Duodenal mucosa (tissue), 2 donors: Measurements from ENCODE around the gene ARMC3.

Experiments
- H3K27ac ChIP-seq: one replicate; pipeline ENCODE4 v1.7.0; 2013; ENCODE audit warnings: low read depth, low read length
- H3K27me3 ChIP-seq, 2 donors: one replicate each; pipeline ENCODE4 v1.7.0; 2013; ENCODE audit warnings: low read length in 2 of 2, control low read depth in 1 of 2; ENCODE audit not compliant: insufficient read depth in 2 of 2, control insufficient read depth in 1 of 2
- H3K36me3 ChIP-seq, 2 donors: one replicate each; pipeline ENCODE4 v1.7.0; 2013; ENCODE audit warnings: low read length in 2 of 2, control low read depth in 1 of 2; ENCODE audit not compliant: insufficient read depth in 2 of 2, control insufficient read depth in 1 of 2
- H3K4me1 ChIP-seq, 2 donors: one replicate each; pipeline ENCODE4 v1.7.0; 2013; ENCODE audit warnings: low read length in 2 of 2, control low read depth in 1 of 2; ENCODE audit not compliant: insufficient read depth in 2 of 2, control insufficient read depth in 1 of 2
- H3K4me3 ChIP-seq, 2 donors: one replicate each; pipeline ENCODE4 v1.7.0; 2013; ENCODE audit warnings: low read length in 2 of 2, low read depth in 1 of 2
- H3K9ac ChIP-seq, 2 donors: one replicate each; pipeline ENCODE4 v1.7.0; 2013; ENCODE audit warnings: low read length in 2 of 2, low read depth in 1 of 2
- H3K9me3 ChIP-seq, 2 donors: one replicate each; pipeline ENCODE4 v1.7.0; 2013; ENCODE audit warnings: low read length in 2 of 2, control low read depth in 1 of 2; ENCODE audit not compliant: control insufficient read depth in 1 of 2

The ARMC3 gene

DNA sequence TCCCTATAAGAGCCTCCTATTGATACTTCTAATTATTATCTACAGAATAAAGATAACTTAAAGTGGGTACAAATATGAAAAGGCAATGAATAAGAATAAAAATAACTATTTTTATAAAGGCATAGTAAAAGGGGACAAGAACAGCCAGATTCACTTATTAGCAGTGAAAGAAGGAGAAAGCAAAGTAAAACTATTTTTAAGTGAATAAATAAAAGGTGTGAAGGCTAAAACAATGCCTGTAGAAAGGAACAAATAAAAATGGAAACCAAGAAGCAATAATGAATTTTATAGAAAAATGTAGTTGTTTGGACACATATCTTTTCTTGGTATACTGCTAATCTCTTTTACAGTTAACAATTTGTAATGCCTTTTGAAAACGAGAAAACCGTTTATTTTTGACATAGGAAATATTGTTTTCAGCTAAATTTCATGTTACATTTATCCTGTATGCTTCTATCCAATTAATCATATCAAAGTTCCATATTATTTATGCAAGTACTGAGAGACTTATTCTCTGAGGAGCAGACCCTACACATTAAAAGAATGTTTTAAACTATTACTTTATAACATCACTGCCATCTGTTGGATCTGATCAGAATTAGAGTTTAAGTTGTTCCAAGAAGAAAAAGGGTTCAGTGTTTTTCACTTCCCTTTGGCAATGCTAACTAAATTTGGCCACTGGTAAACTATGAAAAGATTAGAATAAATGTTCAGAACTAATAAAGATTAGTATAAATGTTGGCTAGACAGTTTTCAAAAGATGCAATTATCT lies 59.1 kb downstream of the ARMC3 start:
- Histone ChIP-seq H3K4me1 (peaks cover 0 to 8% of the 10 kb centered on the region in 2 donors), H3K9me3 (no peaks in the 10 kb centered on the region), H3K27ac (no peak overlapping the region), H3K4me3 (no peak overlapping the region), H3K36me3 (no peaks in the 10 kb centered on the region), H3K9ac (no peak overlapping the region), H3K27me3 (no peaks in the 10 kb centered on the region)

DNA sequence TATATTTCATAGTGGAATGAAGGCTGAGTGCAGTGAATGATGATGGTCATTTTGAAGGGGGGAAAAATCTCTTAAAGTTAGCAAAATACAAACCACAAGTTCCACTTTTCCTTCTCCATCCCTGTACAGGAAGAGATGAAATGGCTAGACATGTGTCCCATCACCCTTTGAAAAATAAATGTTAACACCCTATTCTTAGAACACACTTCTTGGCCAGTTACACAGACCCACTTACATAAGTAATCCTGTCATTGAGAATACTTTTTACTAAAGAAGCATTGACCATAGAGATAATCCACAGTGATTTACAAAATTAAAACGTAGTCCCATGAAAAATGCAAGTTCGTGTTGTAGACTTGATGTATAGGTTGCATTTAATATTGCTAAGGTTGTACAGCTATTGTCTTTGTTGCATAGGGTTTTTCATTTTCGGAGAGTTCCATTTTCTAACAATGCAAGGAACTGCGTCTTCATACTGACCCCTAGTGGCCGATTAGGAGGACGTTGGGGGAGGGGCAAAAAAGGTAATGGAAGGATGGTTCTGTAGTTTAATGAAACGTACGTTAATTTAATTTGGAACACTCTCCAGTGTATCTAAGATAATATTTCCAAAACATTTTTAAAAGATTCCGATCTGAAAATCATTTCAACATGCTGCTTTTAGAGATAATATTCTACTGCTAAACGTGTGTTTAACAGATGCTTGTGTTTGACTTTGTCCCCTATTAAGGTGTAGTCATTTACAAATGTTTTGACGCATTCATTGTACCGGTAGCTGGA lies 60.9 kb downstream of the ARMC3 start:
- no peak overlapping the region for H3K9ac ChIP-seq
- no peaks in the 10 kb centered on the region for H3K36me3 ChIP-seq
- H3K9me3 ChIP-seq: no peaks in the 10 kb centered on the region
- H3K4me3 ChIP-seq: no peak overlapping the region
- no peaks in the 10 kb centered on the region for H3K27me3 ChIP-seq
- peaks cover 0 to 8% of the 10 kb centered on the region in 2 donors for H3K4me1 ChIP-seq
- H3K27ac ChIP-seq: no peak overlapping the region

DNA sequence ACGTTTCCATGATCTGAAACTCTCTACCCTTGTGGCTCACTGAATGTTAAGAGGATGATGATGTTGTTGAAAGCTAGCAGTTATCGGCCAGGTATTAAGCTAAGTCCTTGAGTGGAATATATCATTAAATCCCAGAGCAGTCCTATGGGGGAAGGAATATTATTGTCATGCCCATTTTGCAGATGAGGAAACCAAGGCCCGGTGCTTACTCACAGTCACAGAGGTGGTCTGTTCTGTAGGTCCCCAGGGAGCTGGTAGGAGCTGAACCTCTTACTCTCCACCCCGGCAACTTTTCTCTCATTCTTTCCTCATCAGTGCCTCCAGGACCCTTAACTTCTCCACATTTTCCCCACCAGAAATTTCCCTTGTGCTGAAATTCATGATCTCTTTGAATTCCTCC lies 62.6 kb downstream of the ARMC3 start:
- Histone ChIP-seq H3K27me3 (no peaks in the 10 kb centered on the region), H3K4me3 (no peak overlapping the region), H3K4me1 (peaks cover 0 to 8% of the 10 kb centered on the region in 2 donors), H3K27ac (no peak overlapping the region), H3K9ac (no peak overlapping the region), H3K36me3 (no peaks in the 10 kb centered on the region), H3K9me3 (no peaks in the 10 kb centered on the region)

DNA sequence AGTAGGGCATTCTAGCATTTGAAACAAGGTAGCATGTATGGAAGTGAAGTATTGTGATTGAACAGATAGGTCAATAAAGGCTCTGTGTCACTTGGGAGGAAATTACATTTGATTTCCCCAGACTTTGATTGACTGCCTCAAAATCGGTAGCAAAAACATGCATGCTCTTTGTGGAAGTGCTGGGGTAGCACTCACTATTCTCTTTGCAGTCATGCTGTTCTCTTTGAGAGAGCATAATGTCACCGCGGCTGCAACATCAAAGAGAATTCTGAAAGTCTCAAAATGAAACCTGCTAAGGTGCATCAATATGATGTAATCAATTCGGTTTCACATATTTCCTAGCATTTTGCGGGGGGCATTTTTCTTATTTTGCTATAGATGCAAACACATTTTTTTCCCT lies 64.2 kb downstream of the ARMC3 start:
- Histone ChIP-seq H3K27me3 (no peaks in the 10 kb centered on the region), H3K9ac (no peak overlapping the region), H3K9me3 (no peaks in the 10 kb centered on the region), H3K4me1 (peaks cover 0 to 8% of the 10 kb centered on the region in 2 donors), H3K27ac (no peak overlapping the region), H3K36me3 (no peaks in the 10 kb centered on the region), H3K4me3 (no peak overlapping the region)

DNA sequence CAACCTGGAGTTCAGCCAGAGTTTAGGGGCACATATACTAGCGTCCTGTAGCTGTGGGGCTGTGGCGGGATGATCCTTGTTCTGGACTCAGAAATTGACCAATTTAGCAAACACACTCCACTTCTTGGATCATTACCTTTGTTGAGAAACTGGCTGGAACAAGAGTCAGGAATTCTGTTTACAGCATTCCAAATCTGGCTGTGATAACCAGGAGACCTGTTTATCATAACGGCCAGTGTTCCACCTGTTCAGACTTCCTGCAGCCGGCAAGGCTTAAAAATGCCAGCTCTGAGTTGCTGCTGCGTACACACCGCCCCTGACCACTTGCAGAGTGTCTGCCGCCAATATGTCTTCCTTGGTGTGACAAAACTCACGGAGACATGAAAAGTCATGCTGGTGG lies 64.8 kb downstream of the ARMC3 start:
- H3K36me3 ChIP-seq: no peaks in the 10 kb centered on the region
- no peak overlapping the region for H3K27ac ChIP-seq
- H3K4me3 ChIP-seq: no peak overlapping the region
- no peaks in the 10 kb centered on the region for H3K9me3 ChIP-seq
- H3K27me3 ChIP-seq: no peaks in the 10 kb centered on the region
- no peak overlapping the region for H3K9ac ChIP-seq
- H3K4me1 ChIP-seq: peaks cover 0 to 8% of the 10 kb centered on the region in 2 donors

DNA sequence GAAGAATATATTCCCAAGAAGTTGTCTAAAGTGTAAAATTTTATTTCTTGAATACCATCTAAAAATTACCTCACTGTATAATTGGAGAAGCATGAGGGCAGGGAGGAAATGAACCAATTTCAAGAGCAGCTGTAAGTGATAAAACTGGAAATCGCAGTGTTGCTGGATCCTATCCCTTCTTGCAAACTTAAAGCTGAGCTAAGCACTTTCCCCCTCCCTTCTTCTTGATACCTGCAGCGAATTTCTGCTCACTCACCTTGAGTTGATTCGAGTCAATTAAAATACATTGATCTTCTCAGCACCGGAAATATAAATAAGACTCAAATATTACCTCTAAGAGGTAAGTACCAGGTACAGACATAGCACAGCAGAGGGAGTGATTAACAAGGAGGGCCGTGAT lies 65.5 kb downstream of the ARMC3 start:
- Histone ChIP-seq H3K27me3 (no peaks in the 10 kb centered on the region), H3K36me3 (no peaks in the 10 kb centered on the region), H3K9ac (no peak overlapping the region), H3K4me3 (no peak overlapping the region), H3K4me1 (peaks cover 0 to 5% of the 10 kb centered on the region in 2 donors), H3K27ac (no peak overlapping the region), H3K9me3 (no peaks in the 10 kb centered on the region)

DNA sequence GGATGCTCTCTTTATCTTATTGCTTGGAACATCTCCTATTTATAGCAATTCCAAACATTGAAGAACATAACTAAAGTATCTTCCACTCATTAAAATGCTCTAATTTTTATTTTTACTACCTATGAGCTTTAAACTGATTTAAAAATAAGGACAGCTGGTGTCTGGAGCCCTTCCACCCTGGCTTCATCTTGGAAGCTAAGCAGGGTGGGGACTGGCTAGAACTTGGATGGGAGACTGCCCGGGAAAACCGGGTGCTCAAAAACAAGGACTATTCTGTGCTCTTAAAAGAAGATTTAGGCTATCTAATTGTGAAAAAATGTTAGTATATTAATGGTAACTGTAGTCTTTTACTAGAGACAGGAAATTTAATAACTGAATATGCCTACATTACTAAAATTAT lies 69.2 kb downstream of the ARMC3 start:
- Histone ChIP-seq H3K27ac (no peak overlapping the region), H3K9me3 (no peaks in the 10 kb centered on the region), H3K36me3 (no peaks in the 10 kb centered on the region), H3K9ac (no peak overlapping the region), H3K27me3 (peaks cover 0 to 3% of the 10 kb centered on the region in 2 donors), H3K4me3 (no peak overlapping the region), H3K4me1 (no peaks in the 10 kb centered on the region)

DNA sequence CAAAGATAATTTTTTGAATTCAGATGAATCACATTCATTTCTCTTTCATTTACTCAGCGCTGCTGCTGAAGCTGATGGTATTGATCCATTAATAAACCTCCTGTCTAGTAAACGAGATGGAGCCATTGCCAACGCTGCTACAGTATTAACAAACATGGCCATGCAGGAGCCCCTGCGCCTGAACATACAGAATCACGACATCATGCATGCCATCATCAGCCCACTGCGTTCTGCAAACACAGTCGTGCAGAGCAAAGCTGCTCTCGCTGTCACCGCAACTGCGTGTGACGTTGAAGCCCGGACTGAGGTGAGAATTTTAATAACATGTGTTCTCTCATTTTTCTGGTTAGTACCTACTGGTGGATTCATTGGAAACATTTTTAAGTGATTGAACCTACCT lies 70.2 kb downstream of the ARMC3 start:
- peaks cover 0 to 3% of the 10 kb centered on the region in 2 donors for H3K27me3 ChIP-seq
- H3K4me3 ChIP-seq: no peak overlapping the region
- no peak overlapping the region for H3K27ac ChIP-seq
- no peaks in the 10 kb centered on the region for H3K36me3 ChIP-seq
- H3K9ac ChIP-seq: no peak overlapping the region
- H3K4me1 ChIP-seq: no peaks in the 10 kb centered on the region
- H3K9me3 ChIP-seq: no peaks in the 10 kb centered on the region

DNA sequence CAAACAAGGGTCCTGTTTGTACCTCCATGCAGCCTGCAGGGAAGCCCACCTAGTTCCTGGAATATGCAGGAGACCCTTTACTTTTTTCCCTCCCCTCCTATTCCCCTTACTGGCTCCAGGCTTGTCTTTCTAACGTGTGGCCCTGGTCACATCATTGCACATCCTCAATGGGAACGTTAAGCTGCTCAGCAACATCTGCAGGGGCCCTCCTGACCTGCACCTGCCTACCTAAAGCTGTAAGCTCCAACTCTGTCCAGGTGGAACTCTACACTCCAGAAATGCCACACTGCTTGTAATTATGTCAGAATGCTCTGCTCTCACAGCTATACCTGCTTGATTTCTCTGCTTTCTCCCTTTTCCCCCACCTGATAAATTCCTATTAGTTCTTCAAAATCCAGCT lies 72.1 kb downstream of the ARMC3 start:
- Histone ChIP-seq H3K4me1 (no peaks in the 10 kb centered on the region), H3K9ac (no peak overlapping the region), H3K27me3 (peaks cover 0 to 3% of the 10 kb centered on the region in 2 donors), H3K27ac (no peak overlapping the region), H3K36me3 (no peaks in the 10 kb centered on the region), H3K9me3 (no peaks in the 10 kb centered on the region), H3K4me3 (no peak overlapping the region)

DNA sequence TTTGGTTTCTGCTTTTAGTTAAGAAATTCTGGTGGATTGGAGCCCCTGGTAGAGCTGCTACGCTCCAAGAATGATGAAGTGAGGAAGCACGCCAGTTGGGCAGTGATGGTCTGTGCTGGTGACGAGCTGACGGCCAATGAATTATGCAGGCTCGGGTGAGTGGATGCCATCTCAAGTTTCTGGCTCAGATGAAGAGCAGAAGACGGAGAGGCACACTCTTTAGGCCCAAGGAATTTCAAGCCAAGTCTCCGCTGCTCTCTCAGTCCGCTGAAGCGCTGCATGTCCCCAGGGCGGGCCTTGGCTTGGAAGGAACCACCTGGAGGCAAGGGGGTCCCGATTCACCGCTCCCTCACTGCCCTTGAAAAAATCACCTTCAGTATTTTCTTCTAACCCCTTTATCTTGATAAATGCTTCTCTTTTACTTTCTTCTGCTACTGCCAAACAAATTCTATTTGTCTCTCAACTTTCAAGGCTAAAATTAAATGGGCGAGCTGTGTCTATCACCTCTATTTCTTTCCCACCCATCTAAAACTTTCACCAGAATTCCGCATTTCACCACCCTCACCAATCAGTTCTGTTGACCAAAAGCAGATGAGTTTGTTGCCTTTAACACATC lies 74.2 kb downstream of the ARMC3 start:
- H3K36me3 ChIP-seq: no peaks in the 10 kb centered on the region
- no peak overlapping the region for H3K27ac ChIP-seq
- H3K27me3 ChIP-seq: peaks cover 0 to 3% of the 10 kb centered on the region in 2 donors
- H3K9me3 ChIP-seq: no peaks in the 10 kb centered on the region
- no peaks in the 10 kb centered on the region for H3K4me1 ChIP-seq
- H3K9ac ChIP-seq: no peak overlapping the region
- no peak overlapping the region for H3K4me3 ChIP-seq
